ENCODE results near the gene ADAMTS2.

DNA sequence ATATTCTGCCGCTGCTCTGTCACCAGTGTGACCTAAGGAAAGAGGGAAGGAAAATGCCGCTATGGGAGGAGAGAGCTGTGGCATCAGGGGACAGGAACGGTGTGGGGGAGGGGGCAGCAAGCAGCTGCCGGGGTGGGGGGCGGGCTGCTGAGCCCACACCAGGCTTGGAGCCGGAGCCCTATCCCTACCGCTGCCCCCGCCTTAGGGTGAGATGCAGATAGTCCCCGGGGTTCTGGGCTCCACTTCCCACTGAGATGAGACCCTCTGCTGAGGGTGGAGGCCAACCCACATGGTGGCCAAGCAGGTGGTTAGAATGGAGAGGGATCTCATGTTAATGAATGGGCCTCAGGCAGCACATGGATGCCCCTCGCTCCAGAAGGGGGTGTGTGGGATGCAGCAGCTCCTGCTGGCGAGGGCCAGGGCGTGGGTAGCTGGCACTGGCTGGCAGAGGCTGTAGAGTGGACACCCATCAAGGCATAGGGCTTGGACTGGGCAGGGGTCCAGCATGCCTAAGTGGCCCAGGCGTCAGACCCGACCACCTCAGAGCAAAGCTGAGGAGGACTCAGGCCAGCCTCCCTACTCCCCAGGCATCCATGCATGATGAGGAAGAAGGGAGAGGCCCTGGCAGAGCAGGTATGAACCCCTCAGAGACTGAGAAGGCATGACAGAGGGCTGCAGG, 153.6 kb downstream of the ADAMTS2 start:
- TF ChIP-seq CTCF (conservative IDR thresholded peaks at IDR 0.05; ENCODE audit: low read depth, low read length) (no peak), POLR2A (IDR thresholded peaks at IDR 0.05; ENCODE audit: low read depth, low read length) (no peak), RAD21 (IDR thresholded peaks at IDR 0.05; ENCODE audit: low read length) (no peak), MAZ (IDR thresholded peaks at IDR 0.05; ENCODE audit: borderline replicate concordance, low read depth, low read length) (no peak), RCOR1 (IDR thresholded peaks at IDR 0.05; ENCODE audit: insufficient replicate concordance, low read length) (no peak), RFX5 (IDR thresholded peaks at IDR 0.05; ENCODE audit: low read depth, low read length) (no peak), CHD1 (IDR thresholded peaks at IDR 0.05; ENCODE audit: low read depth, low read length) (no peak), BHLHE40 (IDR thresholded peaks at IDR 0.05; ENCODE audit: low read depth, low read length) (no peak), SMC3 (IDR thresholded peaks at IDR 0.05; ENCODE audit: low read depth, low read length) (no peak), MXI1 (IDR thresholded peaks at IDR 0.05; ENCODE audit: borderline replicate concordance, low read depth, low read length) (no peak)
